SKM-1 treated with dmso at 0.1 percent for 144 hours (cell line): ENCODE data around the gene ATP2A3.

ENCODE experiments used
- DNase-seq: peaks from one replicate; lab custom pipeline; 2025; ENCODE audit not compliant: unreplicated experiment; lab: John Stamatoyannopoulos, UW

Gene ATP2A3

GRCh38 chr17:3929181-3929580 is 35.1 kb downstream of the ATP2A3 start:
- DNase-seq, result no peak

DNA sequence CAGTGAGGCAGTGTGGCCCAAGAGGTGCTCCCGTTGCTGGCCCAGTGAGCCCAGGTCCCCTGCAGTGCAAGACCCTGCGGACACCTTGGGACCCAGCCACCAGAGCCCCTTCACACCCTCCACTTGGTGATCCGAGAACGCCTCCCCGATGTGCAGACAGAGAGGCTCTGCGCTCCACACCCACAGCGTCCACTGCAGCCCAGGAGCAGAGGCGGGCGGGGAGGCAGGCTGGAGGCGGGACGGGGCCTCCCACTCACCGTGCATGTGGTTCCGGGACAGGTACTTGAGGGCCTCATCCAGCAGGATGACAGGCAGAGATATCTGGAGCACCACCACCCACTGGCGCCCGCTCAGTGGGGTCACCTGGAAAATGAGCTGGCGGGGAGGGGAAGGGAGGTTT is 35.8 kb downstream of the ATP2A3 start:
- DNase-seq, result no peak

DNA sequence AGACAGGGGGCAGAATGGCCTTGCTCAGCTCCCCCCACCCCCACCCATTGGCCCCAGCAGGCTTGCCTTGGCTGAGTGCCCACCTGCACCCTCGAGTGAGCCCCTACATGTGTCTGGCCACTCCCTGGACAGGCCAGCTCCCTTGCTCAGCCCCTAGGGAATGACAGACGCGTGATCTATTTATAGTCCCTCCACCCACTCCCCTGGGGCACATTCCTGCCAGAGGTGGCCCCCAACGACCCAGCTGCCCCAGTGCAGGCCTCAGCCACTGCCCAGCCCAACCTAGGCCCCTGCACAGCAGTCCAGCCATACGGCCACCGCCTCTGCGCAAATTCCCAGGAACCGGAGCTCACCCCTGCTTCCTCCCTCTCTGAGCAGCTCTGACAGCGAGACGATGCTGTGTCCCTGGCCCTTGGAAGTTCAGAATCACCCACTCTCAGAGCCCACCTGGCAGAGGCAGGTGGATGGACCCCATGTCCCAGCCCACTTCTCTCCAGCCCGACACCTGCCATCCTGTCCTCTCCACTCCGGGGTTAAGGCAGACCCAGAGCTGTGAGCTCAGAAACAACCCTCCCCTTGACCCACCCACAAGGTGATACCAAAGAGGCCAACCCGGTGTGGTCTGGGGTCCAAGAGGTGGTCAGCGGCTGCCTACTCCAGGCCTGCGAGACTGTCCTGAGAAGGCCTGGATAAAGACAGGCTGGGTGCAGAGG is 36.5 kb downstream of the ATP2A3 start:
- DNase-seq, result no peak

DNA sequence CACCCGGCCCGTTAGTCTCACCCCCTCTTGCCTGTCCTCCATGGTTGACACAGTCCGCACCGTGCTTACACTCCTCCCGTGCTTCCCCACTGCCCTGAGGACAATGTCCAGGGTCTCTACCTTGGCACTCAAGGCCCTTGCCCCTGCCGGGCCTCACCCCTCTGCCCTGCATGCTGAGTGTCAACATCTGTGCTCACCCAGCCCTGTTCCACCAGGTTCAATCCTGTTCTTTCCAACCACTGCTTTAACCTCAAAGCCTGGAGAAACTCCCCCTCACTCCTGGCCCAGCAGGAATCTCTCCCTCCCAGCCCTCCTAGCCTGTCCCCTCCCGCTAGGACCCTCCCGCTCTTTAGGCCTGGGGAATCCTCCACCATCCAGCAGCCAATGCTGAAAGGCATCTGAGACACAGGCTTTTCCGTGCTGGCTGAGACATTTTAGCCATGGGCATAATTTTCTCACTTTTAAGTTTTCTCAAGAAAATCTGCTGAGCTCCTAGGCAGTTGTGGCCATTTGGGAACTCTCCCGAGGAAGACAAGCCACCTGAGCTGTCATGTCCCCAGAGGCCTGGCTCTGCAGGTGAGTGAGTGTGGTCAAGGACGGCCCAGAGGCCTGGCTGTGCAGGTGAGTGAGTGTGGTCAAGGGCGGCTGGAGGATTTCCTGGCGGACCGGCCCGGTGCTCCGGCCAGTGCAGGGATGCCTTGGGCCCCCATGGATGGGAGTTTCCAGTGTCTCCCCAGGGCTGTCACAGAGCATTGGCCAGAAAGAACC is 37.2 kb downstream of the ATP2A3 start:
- no peak for DNase-seq

- no peak for DNase-seq
Observed at GRCh38 chr17:3925684-3926485, 38.4 kb downstream of the ATP2A3 start.

DNA sequence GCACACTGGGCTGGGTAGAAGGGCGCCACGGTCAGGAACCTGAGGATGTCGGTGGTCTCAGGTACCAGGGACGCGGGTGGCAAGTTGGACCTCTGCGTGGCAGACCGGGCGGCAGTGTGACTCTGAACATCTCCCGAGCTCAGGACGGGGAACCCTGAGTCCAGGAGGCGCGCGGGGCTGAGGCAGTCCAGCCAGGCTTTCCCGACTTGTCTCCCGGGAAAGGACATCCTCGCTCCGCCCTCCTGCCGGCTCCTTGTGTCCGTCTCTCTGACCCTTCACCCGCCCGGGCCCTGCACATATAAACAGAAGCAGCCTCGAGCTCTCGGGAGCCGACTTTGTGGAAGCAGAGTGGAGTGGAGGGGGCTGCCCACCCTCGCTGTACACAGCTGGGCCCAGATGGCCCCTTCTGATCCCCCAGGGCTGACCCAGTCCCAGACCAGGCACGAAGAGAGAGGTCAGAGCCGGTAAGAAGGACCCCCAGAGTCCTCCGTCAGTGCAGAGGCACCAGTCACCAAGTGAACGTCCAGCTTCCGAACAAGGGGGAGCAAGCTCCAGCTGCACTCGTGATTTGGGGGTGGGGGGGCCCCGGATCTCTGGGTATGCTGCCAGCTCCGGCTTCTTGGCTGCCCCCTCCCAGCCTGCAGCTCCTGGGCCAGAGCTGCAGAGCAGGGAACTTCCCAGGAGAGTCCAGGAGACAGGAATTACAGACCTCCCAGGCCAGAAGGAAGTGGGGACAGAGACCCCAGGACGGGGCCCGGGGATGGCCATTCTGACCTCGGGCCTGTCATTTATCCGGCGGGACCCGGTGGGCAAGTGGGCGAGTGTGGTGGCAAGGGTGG is 39.5 kb downstream of the ATP2A3 start:
- DNase-seq, result no peak

DNA sequence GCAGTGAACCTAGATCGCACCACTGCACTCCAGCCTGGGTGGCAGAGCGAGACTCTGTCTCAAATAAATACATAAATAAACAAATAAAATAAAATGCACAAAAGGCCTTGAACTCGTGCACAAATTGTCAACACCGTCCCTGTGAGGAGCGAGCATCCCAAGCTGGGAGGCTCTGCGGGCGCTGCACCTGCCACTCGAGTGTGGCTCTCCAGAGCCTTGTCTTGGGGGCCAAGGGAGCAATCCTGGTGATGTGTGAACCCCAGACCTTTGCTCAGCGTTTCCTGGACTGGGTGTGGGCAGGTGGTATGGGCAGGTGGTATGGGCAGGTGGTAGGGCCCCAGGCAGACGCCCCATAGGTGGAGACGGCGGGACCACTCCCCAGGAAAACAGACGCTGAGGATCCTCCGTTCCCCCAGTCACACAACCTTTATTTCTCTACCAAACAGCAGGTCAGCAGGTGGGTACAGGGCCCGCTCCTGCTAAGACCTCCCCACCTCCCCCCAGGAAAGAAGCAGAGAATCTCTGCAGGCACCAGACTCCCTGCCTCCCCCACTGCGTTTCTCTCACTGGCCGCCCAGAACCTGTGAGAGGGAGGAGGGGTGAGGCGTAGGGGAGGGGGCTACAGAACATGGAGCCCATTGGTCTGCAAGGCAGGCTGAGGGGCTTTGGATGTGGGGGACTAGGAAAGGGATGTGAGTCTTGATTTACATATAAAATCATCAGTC is 40.6 kb downstream of the ATP2A3 start:
- DNase-seq, result no peak

GRCh38 chr17:3922765-3923164 is 41.5 kb downstream of the ATP2A3 start:
- DNase-seq, result no peak

- DNase-seq, result no peak
Observed at GRCh38 chr17:3921502-3922319, 42.5 kb downstream of the ATP2A3 start.

GRCh38 chr17:3921006-3921405 is 43.2 kb downstream of the ATP2A3 start:
- no peak for DNase-seq

- no peak for DNase-seq
Observed at GRCh38 chr17:3919123-3919624, 45.1 kb downstream of the ATP2A3 start.

DNA sequence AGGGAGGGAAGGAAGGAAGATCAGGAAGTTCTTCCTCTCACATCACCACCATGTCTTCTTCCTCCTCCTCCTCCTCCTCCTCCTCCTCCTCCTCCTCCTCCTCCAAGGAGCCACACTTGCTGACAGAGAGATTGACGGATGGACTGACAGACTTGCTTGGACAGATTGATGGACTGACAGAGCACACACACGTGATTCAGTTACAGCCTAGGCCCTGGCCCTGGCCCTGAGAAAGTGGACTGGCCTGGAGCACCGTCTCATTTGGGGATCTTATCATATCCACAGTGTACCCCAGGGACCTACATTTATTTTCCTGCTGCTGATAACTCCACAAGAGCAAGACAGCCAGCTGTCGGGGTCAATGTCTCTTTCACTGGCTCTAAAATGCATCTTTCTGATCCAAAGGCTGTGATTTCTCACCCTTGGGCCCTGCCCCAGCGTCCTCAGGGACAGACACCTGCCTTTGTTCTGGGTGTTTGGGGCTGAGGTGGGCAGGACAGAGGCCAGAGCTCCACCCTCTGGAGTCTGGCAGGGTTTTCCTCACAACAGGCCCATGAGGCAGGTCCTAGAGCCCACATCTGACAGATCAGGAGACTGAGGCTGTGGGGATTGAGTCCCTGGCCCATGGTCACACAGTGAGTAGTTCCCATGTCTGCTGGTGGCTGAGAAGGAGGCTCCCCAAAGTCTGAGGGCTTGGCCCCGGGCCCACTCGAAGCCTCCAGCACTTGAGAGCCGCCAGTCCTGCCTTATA is 45.7 kb downstream of the ATP2A3 start:
- DNase-seq, result no peak

- peak; percentile 38 for DNase-seq
Observed at GRCh38 chr17:3917391-3917931, 46.8 kb downstream of the ATP2A3 start.

- DNase-seq, result peak; percentile 34
Observed at GRCh38 chr17:3916825-3917224, 47.4 kb downstream of the ATP2A3 start.

DNA sequence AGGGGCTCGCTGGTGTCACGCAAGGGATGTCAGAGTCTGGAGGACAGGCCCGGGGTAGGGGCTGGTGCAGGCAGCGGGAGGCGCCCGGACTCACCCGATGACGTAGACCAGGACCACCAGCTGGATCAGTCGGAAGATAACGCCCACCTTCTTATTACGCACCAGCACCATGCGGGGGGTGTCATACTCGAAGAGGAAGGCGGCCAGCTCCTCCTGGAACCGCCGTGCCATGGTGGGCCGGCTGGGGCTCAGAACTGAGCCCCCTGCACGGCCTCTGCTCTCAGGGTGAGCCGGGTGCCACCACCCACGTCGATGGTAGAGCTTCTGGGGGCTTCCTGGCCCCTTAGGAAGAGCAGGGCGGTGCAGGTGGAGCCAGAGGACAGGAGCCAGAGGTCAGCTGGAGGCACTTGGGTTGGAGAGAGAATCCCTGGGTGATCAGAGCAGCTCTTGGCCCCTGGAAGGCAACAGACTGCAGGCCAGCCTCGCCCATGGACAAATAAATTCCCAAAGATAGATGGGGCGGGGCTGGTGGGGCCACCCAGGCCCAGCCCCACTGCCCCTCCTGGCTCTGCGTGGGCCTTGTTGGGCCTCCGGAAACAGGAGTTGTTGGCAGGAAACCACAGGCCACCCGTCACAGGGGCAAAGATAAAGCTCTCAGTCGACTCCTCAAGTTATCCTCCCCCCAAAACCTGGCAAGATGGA is 48.1 kb downstream of the ATP2A3 start, which contains the start of gene P2RX1:
Gene P2RX1, minus strand, starts transcription at position 471 of the 702 bp plus-strand sequence. Its CDS starts 240 bp downstream, at position 231.
- DNase-seq, result peak; percentile 66

GRCh38 chr17:3915581-3915994 is 48.6 kb downstream of the ATP2A3 start:
- no peak for DNase-seq

- no peak for DNase-seq
Observed at GRCh38 chr17:3914312-3914670, 49.9 kb downstream of the ATP2A3 start.
